Ecto neural progenitor cell (in vitro differentiated cells): ENCODE data around the gene HDAC9.

Source experiments
- DNase-seq: peaks from one replicate; pipeline ENCODE4 v3.0.0-alpha.2; 2018; ENCODE audit warnings: low spot score

The HDAC9 gene

DNA sequence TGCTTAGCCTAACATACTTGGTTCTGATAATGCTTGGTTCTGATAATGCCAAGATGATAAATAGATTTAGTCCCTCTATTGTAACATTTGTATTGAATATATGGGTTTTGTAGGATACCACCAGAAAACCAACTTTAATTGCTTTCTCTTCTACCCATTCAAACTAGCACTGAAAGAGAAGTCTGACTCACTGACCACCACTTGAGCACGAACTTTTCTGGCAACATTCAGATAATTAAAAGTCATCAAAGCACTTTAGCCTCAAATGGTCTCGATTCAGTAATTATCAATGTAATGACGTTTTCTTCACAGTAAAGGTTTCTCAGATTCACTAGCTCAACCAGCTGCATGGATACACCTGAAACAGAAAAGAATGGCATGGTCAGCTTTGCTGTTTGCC is 63.0 kb downstream of the HDAC9 start:
- DNase-seq = no peak

DNA sequence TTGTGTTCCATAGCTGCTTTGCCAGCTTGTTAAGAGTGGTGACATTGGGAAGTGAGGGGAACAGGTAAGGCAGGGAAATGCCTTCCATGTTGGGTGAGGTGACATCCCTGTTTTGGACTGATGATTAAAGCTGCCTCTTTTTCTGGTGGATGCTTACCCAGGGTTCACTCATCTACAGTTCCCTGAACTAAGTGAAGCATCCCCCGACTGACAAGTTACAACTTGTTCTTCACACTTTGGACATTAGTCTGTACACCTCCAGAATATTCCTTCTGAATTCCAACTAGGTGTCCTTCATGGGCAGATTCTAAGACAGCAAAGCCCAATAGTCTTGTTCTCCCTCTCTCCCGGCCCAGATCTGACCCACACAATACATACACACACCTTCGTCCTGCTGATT is 63.4 kb downstream of the HDAC9 start:
- DNase-seq = no peak

DNA sequence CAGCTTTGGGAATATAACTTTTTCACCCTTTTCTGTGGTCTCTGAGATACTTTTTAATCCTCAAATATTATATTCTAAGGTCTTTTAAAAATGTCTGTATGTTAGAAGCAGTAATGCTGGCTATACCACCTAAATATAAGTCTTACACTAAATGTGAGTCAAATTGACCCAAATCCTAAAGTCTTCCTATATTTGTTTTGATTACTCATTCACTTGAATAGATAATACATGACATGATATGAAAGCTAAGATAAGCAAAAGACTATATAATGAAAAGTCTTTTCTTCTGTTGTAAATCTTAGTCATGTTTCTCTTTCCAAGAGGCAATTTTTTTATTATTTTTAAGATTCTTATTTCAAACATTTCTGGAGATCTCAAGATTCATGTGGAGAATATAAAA is 64.2 kb downstream of the HDAC9 start:
- DNase-seq = no peak

DNA sequence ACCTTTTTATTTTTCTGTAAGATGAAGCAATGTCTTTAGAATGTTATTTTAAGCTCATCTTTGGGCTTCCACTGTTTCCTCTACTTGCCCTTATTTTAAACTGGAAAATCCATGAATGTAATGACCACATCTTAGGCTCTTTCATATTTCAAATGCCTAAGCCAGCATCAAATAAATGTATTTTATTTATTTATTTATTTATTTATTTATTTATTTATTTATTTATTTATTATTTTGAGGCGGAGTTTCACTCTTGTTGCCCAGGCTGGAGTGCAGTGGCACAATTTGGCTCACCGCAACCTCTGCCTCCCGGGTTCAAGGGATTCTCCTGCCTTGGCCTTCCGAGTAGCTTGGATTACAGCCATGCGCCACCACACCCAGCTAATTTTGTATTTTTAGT is 69.2 kb downstream of the HDAC9 start:
- no peak for DNase-seq

DNA sequence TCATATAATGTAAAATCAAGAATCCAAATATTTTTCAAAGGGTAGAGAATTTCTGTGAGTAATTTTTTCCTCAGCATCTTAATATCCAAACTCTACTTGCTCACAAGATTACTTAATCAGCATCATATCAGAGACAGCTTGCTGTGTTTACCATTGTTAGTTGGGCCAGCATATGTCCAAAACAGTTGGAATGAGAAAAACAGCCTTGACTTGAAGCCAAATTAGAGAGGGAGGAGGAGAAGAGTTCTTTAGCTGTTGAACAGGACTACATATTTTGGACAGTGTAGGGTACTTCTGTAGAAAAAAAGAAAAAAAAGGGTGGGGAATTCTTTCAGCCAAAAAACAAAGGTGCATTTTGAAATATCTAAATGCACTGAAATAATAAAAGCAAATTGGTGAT is 69.8 kb downstream of the HDAC9 start:
- DNase-seq = no peak

DNA sequence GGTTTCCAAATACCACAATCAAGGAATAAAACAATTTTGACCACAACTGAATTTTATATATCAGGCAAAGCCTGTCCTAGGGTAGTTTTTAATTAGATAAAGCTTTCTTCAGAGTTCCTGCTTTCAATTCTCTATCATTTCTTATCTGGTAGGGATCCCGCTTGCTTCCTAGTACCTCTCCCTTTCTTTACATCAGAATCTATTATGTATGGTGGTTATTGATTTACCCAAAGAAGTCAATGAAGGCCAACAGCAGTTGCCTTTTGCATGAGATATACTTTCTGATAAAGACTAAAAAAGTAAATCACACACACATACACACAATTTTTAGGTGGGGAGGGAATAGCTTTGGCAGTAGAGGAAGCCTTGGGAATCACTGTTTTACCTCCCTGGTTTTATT is 70.7 kb downstream of the HDAC9 start:
- no peak for DNase-seq

DNA sequence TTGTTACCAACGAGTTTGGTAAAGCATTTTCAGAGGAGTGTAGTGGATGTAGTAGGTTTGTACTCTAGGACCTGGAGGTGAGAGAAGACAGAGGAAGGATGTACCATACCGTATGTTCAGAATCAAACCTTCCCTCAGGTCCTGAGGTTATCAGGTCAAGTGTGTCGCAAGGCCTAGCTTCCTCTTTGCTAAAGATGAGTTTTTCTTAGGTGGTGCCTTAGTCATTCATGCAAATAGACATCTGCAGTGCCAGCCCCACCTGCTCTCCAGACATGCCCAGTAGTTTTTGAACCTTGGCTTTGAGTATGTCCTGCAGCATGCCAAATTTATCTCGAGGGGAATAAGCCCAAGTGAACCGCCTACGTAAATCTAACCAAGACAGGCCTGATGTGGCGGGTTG is 71.3 kb downstream of the HDAC9 start:
- DNase-seq = no peak

DNA sequence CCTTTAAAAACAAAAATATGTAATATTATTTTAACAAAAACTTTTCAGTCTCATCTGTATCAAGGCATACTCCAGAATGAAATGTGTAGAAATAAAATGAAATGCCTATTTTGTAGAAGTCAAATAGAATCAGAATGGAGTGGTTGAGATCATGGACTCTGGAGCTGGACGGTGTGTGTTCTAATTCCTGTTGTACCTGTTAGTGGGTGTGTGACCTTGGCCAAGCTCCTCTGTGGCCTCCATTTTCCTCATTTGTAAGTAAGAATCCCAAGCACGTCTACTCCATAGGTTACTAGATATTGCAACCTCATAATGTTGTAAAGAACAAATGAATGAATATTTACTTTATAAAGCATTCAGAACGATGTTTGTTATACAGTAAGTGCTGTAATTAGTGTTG is 74.9 kb downstream of the HDAC9 start:
- no peak for DNase-seq

DNA sequence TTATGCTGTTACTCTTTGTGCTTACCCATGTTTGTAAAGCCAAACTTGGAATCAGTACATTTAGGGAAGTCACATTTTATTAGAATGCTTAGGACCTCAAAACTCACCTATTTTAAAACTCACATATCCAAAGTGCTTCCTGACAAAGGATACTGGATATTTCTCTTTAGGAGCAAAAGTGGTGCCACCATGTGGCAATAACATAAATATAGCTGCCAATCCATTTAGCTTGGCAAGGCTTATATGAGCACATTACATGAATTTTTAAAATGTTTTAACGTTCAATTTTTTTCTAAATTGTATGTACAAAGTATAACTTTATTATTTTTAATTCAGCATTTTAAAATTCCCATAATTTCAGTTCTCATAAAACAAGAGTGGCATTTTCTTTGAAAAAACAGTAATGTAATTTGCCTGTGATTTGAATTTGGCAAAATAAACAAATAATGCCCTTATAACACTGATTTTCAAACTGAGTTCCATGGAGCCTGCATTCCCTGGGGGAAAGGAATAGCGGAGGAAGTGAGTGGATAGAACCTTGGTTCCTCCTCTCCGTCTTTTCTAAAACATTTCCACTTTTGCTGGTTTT is 75.4 kb downstream of the HDAC9 start:
- no peak for DNase-seq

DNA sequence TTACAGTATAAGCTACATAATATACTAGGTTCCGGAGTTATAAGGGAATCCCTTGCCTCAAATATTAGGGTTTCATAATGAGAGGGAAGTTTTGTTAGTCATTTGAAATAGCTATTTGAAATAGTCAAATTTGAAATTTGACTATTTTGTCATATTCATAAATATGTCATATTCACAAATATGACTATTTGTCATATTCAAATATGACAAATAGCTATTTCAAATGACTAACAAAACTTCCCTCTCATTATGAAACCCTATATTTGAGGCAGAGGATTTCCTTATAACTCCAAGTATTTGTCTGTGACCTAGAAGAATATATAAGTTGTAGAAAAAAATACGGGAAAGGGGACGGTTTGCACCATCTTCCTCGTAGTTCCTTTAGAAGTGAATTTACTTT is 76.6 kb downstream of the HDAC9 start:
- no peak for DNase-seq

DNA sequence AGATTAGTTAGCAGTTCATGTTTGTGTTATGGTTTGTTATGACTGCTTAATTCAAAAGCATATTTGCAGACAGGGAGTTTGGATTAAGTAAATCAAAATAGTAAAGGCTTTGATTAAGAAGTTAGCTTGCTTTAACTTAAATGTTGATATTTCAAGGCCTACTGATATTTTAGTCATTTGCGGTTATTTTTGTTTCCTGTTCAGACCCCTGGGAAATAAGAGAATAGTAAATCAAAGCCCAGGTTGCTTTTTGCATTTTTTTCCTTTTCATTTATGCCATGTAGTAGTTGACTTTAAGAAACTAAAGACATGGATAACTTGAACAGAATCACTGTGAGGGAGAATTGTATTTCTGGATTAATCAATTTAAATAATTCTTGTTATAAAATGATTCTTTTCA is 77.3 kb downstream of the HDAC9 start:
- no peak for DNase-seq

DNA sequence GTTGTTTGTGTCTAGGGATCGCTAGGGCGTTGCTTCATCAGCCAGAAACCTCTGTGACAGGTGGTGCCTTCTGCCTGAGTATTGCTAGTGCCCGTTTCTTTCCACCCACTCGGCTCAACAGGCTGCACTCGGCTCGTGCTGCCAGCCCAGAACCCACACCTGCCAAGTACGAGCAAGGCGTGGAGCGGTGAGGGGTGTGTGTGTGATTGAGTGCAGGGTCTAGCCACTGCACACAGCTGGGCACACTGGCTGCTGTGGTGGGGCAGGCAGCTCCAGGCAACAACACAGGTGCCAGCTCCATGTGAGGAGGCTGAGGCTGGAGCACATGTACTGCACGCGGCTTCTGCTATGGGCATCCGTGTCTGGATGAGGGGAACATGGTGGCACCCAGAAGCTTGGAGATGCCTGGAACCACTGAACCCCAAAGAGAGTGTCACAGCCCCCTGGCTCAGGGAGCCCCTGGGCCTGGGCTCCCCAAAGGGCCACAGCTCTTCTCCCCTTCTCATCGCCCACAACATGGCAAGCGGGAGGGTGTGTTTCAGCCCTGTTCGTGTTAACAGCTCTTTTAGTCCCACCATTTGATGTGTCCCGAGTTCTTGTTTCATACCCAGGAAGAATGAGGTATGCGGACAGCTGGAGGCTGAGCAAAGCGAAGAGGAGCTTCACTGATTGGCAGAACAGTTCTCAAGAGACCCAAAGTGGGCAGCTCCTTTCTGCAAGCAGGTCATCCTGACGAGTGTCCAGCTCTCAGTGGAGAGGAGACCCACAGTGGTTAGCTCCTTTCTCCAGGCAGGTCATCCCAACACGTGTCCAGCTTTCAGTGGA is 78.1 kb downstream of the HDAC9 start:
- no peak for DNase-seq

DNA sequence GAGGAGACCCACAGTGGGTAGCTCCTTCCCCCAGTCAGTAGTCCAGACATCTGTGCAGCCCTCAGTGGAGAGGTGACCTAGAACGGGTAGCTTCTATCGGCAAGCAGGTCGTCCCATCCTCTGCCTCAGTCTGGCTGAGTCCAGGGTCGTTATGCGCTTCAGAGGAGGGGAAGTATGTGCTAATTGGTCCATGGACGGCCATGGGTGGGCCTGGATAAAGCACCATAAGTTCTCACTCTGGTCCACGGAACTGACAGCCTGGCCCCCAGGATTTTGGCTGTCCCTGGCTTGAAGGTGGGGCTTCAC is 78.6 kb downstream of the HDAC9 start:
- no peak for DNase-seq

DNA sequence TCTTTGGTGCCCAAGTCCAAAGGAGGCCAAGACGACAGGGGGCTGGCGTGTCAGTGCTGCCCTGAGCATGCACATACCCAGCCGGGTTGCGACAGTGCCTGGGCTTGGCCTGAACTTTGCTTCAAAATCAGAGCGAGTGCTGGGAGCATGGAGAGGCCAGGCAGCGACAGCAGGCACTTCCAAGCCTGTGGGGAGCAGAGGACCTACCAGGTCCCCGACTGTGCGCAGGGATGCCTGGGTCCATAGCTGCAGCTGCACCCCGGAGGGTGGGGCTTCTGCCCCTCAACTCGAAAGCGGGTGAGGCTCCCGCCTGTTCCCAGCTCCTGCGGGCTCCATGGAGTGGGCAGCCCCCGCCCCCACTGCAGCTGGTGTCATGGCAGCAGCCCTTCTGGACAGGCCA is 79.1 kb downstream of the HDAC9 start:
- no peak for DNase-seq

DNA sequence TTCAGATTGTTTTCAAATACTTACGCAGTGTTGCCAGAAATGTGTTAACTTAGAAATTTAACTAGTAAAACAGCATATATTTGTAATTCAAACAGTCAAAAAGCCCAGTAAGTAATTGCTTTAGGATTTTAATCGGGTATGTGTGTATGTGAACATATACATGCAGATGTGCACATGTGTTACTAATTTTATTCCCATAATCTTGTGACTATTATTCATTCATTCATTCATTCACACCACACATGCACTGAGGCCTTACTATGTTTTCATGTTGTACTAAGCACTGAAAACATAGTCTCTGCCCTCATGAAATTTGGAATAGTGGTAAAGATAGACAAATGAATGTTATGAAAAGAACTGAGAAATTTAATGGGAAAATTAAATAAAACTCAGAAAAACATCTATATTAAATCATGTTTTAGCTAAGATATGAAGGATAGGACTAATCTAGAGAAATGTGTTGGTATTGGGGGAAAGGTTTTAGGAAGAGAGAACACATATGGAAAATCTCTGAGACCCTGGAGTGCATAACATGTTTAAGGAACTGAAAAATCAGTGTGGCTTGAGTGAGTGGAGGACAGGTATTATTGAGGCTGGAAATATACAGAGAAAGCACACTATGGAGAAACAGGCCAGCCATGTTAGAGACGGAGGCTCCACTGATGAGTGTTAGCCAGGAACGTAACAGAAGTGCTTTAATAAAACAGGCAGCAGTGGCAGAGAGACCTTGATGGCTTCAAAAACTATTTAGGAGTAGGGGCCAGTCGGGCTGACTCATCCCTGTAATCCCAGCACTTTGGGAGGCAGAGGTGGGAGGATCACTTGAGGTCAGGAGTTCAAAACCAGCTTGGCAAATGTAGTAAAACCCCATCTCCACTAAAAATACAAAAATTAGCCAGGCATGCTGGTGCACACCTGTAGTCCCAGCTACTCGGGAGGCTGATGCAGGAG is 80.3 kb downstream of the HDAC9 start:
- DNase-seq = no peak

DNA sequence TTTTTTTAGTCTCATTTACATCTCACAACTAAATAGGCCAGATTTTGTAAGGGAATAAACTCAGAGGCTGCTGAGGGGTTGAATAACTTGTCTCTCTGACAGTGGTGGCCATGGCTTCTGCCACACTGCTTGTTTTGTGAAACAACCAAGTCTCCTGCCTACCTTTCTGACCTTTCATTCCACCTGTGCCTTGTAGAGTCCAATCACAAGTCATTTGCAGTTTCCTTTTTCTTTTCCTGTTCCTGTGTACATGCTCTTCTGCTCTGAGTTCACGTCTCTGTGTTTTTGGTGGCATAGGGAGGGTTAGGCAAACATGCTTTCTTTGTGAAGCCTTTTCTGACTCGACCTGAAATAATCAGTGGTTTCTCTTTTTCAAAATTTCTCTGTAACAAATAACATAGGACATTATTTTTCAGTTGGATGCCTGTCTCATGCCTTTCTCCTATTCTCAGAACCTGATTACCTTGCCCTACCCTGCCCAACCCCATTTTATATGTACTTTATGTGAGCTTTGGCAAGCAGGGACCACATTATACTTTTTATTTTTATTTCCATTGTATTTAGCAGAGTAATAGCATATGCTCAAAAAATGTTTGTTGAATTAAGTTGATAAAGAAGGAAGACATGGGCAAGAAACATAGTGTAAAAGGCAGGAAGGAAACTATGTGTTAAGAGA is 81.7 kb downstream of the HDAC9 start:
- DNase-seq = no peak

DNA sequence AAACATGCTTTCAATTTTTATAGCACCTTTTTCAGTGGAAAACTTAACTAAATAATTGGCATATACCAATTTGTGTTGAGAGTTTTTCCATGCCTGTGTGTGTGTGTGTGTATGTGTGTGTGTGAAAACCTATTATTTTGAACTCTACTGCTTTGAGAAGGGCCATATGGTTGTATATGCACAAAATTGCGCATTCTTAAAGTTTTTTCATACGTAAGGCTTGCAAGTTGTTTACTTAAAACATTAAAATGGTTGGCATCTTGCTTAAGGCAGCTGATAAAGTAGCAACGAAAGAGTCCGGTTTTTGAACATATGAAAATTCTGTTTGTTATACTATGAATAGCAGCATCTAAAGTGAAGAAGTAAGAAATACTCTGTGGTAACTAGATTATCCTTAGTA is 84.1 kb downstream of the HDAC9 start:
- no peak for DNase-seq

DNA sequence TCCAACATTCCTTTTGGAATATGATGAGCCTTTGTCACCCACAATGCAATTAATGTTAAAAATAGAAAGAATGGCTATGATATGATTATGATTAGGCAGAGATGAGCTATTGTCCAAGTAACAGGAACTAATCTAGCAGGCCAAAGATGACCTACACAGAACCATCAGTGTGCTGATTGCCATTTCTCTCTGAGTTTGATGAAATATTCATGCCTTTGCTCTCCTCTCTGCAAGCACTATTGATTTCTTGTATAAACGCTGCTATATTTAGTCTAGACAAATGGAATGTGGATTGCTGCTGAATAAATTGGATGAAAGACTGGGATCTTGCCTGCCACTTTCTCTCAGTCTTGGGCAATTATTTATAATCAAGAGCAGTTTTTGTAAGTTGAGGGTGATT is 85.4 kb downstream of the HDAC9 start:
- no peak for DNase-seq

DNA sequence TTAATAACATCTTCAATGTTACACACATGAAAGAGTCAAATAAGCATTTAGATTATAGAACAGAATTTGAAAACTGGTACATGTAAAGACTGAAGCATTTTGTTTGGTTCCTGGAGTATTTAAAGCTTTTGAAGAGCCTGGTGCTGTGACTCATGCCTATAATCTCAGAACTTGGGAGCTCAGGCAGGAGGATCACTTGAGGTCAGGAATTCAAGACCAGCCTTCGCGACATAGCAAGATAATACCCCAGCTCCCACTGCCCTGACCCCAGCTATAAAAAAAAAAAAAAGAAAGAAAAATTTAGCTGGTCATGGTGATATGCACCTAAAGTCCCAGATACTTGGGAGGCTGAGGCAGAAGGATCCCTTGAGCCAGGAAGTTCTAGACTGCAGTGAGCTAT is 87.8 kb downstream of the HDAC9 start:
- DNase-seq = no peak

DNA sequence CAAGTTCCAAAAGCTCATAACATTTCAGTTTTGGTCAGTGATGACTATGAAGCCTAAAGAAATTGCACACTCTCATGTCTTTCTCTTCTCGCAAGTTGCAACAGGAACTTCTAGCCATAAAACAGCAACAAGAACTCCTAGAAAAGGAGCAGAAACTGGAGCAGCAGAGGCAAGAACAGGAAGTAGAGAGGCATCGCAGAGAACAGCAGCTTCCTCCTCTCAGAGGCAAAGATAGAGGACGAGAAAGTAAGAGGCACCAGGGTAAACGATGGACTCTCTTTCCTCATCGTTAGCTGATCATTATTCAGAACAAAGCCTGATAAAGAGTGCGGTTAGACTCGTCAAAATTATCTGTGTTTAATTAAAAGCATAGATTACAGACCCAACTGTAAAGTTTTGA is 94.7 kb downstream of the HDAC9 start:
- no peak for DNase-seq

DNA sequence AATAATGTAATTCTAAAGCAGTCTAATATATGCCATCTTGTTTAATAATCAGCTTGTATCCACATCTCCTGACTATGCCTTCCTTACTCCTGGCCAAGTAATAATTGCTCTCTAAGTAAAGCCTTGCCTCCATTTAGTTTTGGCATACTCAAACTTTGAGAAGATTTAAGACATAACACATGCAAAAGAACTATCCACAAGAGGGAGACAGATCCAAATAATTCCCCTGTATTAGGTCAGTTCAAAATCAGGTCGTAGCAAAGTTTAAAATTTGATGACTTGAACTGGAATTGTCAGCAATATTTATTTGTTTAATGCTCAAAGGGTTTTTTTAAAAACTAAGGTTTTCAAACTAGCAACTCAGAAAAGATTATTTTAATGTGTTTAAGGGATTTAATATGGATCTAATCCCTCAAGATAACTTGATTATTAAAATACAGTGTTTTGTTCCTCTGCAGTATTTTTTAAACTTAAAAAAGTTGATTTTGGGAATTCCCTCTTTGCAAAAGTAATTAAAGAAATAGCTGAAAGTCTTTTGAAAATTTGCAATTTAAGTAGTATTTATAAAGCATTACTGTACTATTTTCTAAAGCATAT is 95.3 kb downstream of the HDAC9 start:
- DNase-seq = no peak

DNA sequence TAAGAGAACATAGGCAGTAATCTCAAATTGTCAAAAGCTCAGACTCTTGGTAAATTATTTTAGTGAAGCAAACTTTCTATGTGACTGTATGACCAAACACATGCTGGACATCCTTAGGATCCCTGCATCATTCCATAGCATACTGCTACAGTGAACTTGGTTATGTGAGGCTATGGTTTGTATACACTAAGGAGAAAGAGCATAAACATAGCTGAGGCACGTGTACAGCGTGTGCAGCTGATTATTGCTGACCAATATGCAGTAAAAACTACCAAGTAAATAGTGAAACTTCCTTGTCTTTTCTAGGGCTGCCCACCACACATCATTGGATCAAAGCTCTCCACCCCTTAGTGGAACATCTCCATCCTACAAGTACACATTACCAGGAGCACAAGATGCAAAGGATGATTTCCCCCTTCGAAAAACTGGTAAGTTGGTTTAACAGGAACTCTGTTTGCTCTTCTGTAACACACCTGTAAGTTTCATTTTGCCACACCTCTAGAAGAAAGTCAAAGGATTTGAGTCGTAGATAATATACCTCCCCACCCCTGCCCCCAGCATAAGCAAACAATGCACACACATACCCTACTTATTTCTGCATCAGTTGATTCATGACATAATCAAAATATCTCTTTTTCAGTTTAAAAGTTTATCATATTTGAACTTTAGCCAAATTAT is 98.2 kb downstream of the HDAC9 start:
- DNase-seq = no peak
